NCI-H446 (cell line): Measurements from ENCODE around the gene CDKAL1.
"Not testable (repeated sequence)": the region's sequence is repeated elsewhere in the genome, so short reads cannot be mapped to it uniquely, and the experiment has no call there.

Experiments used
- DNase-seq, 2 experiments: peaks; one replicate each; lab custom pipeline; 2025; lab: John Stamatoyannopoulos, UW

The CDKAL1 gene

GRCh38 chr6:20554326-20554725 is 20.1 kb downstream of the CDKAL1 start:
- DNase-seq = no peak

- DNase-seq = no peak
Observed at GRCh38 chr6:20554817-20555216, 20.6 kb downstream of the CDKAL1 start.

GRCh38 chr6:20559924-20560551 is 25.8 kb downstream of the CDKAL1 start:
- DNase-seq = peak; percentile 33 to 50

- no peak for DNase-seq
Observed at GRCh38 chr6:20563377-20563776, 29.1 kb downstream of the CDKAL1 start.

- DNase-seq = peak; percentile 43 to 63
Observed at GRCh38 chr6:20564269-20564668, 30.0 kb downstream of the CDKAL1 start.

GRCh38 chr6:20564777-20565176 is 30.5 kb downstream of the CDKAL1 start:
- peak in 1 of 2 experiments; percentile 40 for DNase-seq

GRCh38 chr6:20565342-20565741 is 31.1 kb downstream of the CDKAL1 start:
- no peak for DNase-seq

GRCh38 chr6:20566109-20566508 is 31.9 kb downstream of the CDKAL1 start:
- no peak for DNase-seq

GRCh38 chr6:20569000-20569610 is 34.8 kb downstream of the CDKAL1 start:
- peak in 1 of 2 experiments; percentile 63 for DNase-seq

- no peak for DNase-seq
Observed at GRCh38 chr6:20571261-20571660, 37.0 kb downstream of the CDKAL1 start.

- no peak for DNase-seq
Observed at GRCh38 chr6:20572288-20572687, 38.0 kb downstream of the CDKAL1 start.

- no peak for DNase-seq
Observed at GRCh38 chr6:20572940-20573339, 38.7 kb downstream of the CDKAL1 start.

GRCh38 chr6:20574355-20574754 is 40.1 kb downstream of the CDKAL1 start:
- DNase-seq = no peak

- DNase-seq = no peak
Observed at GRCh38 chr6:20575125-20575524, 40.9 kb downstream of the CDKAL1 start.

- DNase-seq = no peak
Observed at GRCh38 chr6:20575704-20576451, 41.6 kb downstream of the CDKAL1 start.

GRCh38 chr6:20577173-20577688 is 43.0 kb downstream of the CDKAL1 start:
- peak in 1 of 2 experiments; percentile 28 for DNase-seq

- DNase-seq = no peak
Observed at GRCh38 chr6:20581070-20581469, 46.8 kb downstream of the CDKAL1 start.

GRCh38 chr6:20582586-20583443 is 48.6 kb downstream of the CDKAL1 start:
- no peak for DNase-seq

GRCh38 chr6:20583444-20583800 is 49.2 kb downstream of the CDKAL1 start:
- no peak for DNase-seq

- no peak for DNase-seq
Observed at GRCh38 chr6:20584100-20584731, 50.0 kb downstream of the CDKAL1 start.

GRCh38 chr6:20589266-20589665 is 55.0 kb downstream of the CDKAL1 start:
- DNase-seq = no peak

- DNase-seq = not testable (repeated sequence)
Observed at GRCh38 chr6:20590476-20590875, 56.2 kb downstream of the CDKAL1 start.
